Mammary epithelial cell (primary cell): Measurements from ENCODE around the gene PDE7B.

Experiments used
- EZH2 ChIP-seq: IDR thresholded peaks from 2 replicates; pipeline ENCODE4 v1.6.1; 2012; ENCODE audit warnings: low read length, inconsistent platforms, borderline replicate concordance
- TF ChIP-seq, protein P1 (sequence below), 2 donors: IDR thresholded peaks in 1 of 2; conservative IDR thresholded peaks in 1 of 2; 2 replicates each; pipeline ENCODE4 v1.5.1; 2011 to 2012; ENCODE audit warnings: inconsistent platforms in 2 of 2, low read length in 2 of 2, mild to moderate bottlenecking in 2 of 2, control low read depth in 1 of 2, low read depth in 1 of 2; ENCODE audit not compliant: insufficient read depth in 1 of 2; ENCODE audit errors: extremely low read depth in 1 of 2

- TF ChIP-seq, protein P1, sequence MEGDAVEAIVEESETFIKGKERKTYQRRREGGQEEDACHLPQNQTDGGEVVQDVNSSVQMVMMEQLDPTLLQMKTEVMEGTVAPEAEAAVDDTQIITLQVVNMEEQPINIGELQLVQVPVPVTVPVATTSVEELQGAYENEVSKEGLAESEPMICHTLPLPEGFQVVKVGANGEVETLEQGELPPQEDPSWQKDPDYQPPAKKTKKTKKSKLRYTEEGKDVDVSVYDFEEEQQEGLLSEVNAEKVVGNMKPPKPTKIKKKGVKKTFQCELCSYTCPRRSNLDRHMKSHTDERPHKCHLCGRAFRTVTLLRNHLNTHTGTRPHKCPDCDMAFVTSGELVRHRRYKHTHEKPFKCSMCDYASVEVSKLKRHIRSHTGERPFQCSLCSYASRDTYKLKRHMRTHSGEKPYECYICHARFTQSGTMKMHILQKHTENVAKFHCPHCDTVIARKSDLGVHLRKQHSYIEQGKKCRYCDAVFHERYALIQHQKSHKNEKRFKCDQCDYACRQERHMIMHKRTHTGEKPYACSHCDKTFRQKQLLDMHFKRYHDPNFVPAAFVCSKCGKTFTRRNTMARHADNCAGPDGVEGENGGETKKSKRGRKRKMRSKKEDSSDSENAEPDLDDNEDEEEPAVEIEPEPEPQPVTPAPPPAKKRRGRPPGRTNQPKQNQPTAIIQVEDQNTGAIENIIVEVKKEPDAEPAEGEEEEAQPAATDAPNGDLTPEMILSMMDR (conservative IDR thresholded peaks at IDR 0.05 in 1 of 2, IDR thresholded peaks at IDR 0.05 in 1 of 2; ENCODE audit: extremely low read depth in 1 of 2, insufficient read depth in 1 of 2, low read depth in 1 of 2, low read length in 2 of 2), result no peak
- no peak for TF ChIP-seq EZH2
Measured at GRCh38 chr6:136158971-136159370, 307.5 kb downstream of the PDE7B start.
